Endothelial cell of umbilical vein (primary cell): ENCODE data around the gene PLB1. TPM values are rescaled to one million over a fixed set of nuclear protein-coding genes. Genes with fewer than 3 reads are reported as not detected.

ENCODE experiments used
- BruUV-seq: library from RNA; stranded (reverse); fragments of 400-500 nt; replicated peaks from 2 replicates; lab custom pipeline; 2021; lab: Mats Ljungman, UMichigan
- CTCF ChIA-PET: fragments of 300-600, 350-600 bp; sonication (Branson Sonifier 250); formaldehyde crosslinking; loops from one replicate; lab custom pipeline; 2021; ENCODE audit warnings: antibody characterized with exemption, inconsistent platforms; lab: Charles Lee
- POLR2A ChIA-PET: fragments of 300-600, 350-600 bp; sonication (Branson Sonifier 250); formaldehyde crosslinking; loops from one replicate; lab custom pipeline; 2021; ENCODE audit warnings: antibody characterized with exemption, inconsistent platforms; lab: Charles Lee
- DNase-seq: peaks from one replicate; pipeline ENCODE4 v3.0.0-alpha.2; 2011; ENCODE audit warnings: low read depth, low spot score
- FAIRE-seq: peaks from 2 replicates; lab custom pipeline; 2011; peaks lifted over from hg19 to GRCh38; lab: Jason Lieb, UNC
- H2AFZ ChIP-seq: 2 replicates; pipeline ENCODE4 v1.6.0; 2012; ENCODE audit warnings: low read depth, low read length, control low read depth, inconsistent platforms
- H3K27ac ChIP-seq: 2 replicates; pipeline ENCODE4 v1.5.1; 2011; ENCODE audit warnings: low read depth, mild to moderate bottlenecking, control low read depth, low read length, moderate library complexity; ENCODE audit not compliant: insufficient read depth
- H3K27me3 ChIP-seq, 2 experiments: 2 replicates each; pipeline versions ENCODE4 v1.6.0 to v1.6.1; 2011; ENCODE audit warnings: low read length in 2 of 2, mixed read lengths in 1 of 2; ENCODE audit not compliant: control insufficient read depth in 2 of 2, insufficient read depth in 2 of 2
- H3K36me3 ChIP-seq, 2 experiments: 2 replicates in 1 of 2; 3 replicates in 1 of 2; pipeline ENCODE4 v1.5.1; 2011; ENCODE audit warnings: low read length in 2 of 2, mild to moderate bottlenecking in 1 of 2, moderate library complexity in 1 of 2; ENCODE audit not compliant: control insufficient read depth in 2 of 2, insufficient read depth in 2 of 2; ENCODE audit errors: extremely low read depth in 1 of 2
- H3K4me1 ChIP-seq: 3 replicates; pipeline ENCODE4 v1.5.1; 2011; ENCODE audit warnings: mild to moderate bottlenecking, low read length; ENCODE audit not compliant: control insufficient read depth, insufficient read depth; ENCODE audit errors: extremely low read depth
- H3K4me2 ChIP-seq: 2 replicates; pipeline ENCODE4 v1.6.1; 2011; ENCODE audit warnings: low read length, control low read depth, mixed read lengths; ENCODE audit not compliant: insufficient read depth
- H3K4me3 ChIP-seq, 3 experiments: fragments of 200-600 bp in 1 of 3; sonication (generic), shearing (Covaris generic) in 1 of 3; replicated peaks in 1 of 3; 2 replicates each; pipeline ENCODE4 v1.5.1; 2011 to 2016; ENCODE audit warnings: control low read depth in 3 of 3, low read length in 3 of 3, mild to moderate bottlenecking in 2 of 3, inconsistent platforms in 1 of 3, low read depth in 1 of 3, moderate library complexity in 1 of 3; ENCODE audit not compliant: insufficient read depth in 1 of 3
- H3K79me2 ChIP-seq: 2 replicates; pipeline ENCODE4 v1.6.0; 2012; ENCODE audit warnings: low read length, inconsistent platforms; ENCODE audit not compliant: control insufficient read depth, insufficient read depth
- H3K9ac ChIP-seq: replicated peaks from 2 replicates; pipeline ENCODE3; 2011; ENCODE audit warnings: low read length, control low read depth; ENCODE audit not compliant: insufficient read depth; ENCODE audit errors: extremely low read depth
- H3K9me1 ChIP-seq: replicated peaks from 3 replicates; pipeline ENCODE4 v1.6.0; 2011; ENCODE audit warnings: mild to moderate bottlenecking, low read length; ENCODE audit not compliant: control insufficient read depth, insufficient read depth; ENCODE audit errors: extremely low read depth
- H3K9me3 ChIP-seq: replicated peaks from 2 replicates; pipeline ENCODE4 v1.5.1; 2012; ENCODE audit warnings: low read length, inconsistent platforms; ENCODE audit not compliant: control insufficient read depth, insufficient read depth
- H4K20me1 ChIP-seq: replicated peaks from 2 replicates; pipeline ENCODE3; 2011; ENCODE audit warnings: mild to moderate bottlenecking, low read length; ENCODE audit not compliant: control insufficient read depth, insufficient read depth; ENCODE audit errors: extremely low read depth
- CTCF ChIP-seq, 2 donors: IDR thresholded peaks; 1 replicate in 1 of 2; 2 replicates in 1 of 2; pipeline ENCODE4 v1.5.1; 2011; ENCODE audit warnings: low read length in 2 of 2, mild to moderate bottlenecking in 2 of 2, moderate library complexity in 2 of 2, control low read depth in 1 of 2, inconsistent platforms in 1 of 2, low read depth in 1 of 2; ENCODE audit not compliant: insufficient read depth in 1 of 2; ENCODE audit errors: extremely low read depth in 1 of 2
- EZH2 ChIP-seq: IDR thresholded peaks from 2 replicates; pipeline ENCODE4 v1.6.1; 2012; ENCODE audit warnings: borderline replicate concordance, low read depth, mild to moderate bottlenecking, moderate library complexity, low read length, inconsistent platforms; ENCODE audit not compliant: severe bottlenecking
- FOS ChIP-seq: IDR thresholded peaks from 2 replicates; pipeline ENCODE4 v1.6.1; 2011; ENCODE audit warnings: mild to moderate bottlenecking, low read length, moderate library complexity, borderline replicate concordance; ENCODE audit not compliant: insufficient read depth
- GATA2 ChIP-seq: IDR thresholded peaks from 2 replicates; pipeline ENCODE4 v1.7.0; 2011; ENCODE audit warnings: low read depth, mild to moderate bottlenecking, moderate library complexity, mixed read lengths, low read length; ENCODE audit not compliant: insufficient read length, insufficient read depth
- JUN ChIP-seq: IDR thresholded peaks from 2 replicates; pipeline ENCODE4 v1.6.1; 2011; ENCODE audit warnings: borderline replicate concordance, low read depth; ENCODE audit not compliant: insufficient read length, insufficient read depth
- MAX ChIP-seq: IDR thresholded peaks from 2 replicates; pipeline ENCODE4 v1.6.1; 2011; ENCODE audit not compliant: insufficient read depth, insufficient read length
- MYC ChIP-seq: IDR thresholded peaks from one replicate; pipeline ENCODE4 v1.6.1; 2011; ENCODE audit warnings: mild to moderate bottlenecking, low read depth, low read length
- POLR2A ChIP-seq: IDR thresholded peaks from 2 replicates; pipeline ENCODE4 v1.6.1; 2012; ENCODE audit warnings: low read depth, mild to moderate bottlenecking, control low read depth, low read length
- POLR2AphosphoS5 ChIP-seq: IDR thresholded peaks from 2 replicates; pipeline ENCODE4 v1.6.1; 2012; ENCODE audit warnings: low read depth, mild to moderate bottlenecking, control low read depth, low read length, moderate library complexity; ENCODE audit not compliant: insufficient read depth
- dilution Hi-C: fragments of 300-500 bp; cut with MboI; formaldehyde crosslinking; loops from one replicate; pipeline ENCODE4 v1.15.0; 2019; ENCODE audit warnings: low sequenced_read_pairs; ENCODE audit not compliant: extremely low pct_ligation_motif_present
- intact Hi-C: fragments of 100-400 bp; cut with micrococcal nuclease; formaldehyde crosslinking; loops from one replicate; pipeline ENCODE4 v1.10.0; 2022
- polyA plus RNA-seq, 4 experiments: library from polyadenylated mRNA; depleted of rRNA in 3 of 4; stranded (reverse) in 3 of 4; unstranded in 1 of 4; fragments of >200 nt; gene quantifications; 2 replicates each; pipeline versions ENCODE4 v1.2.1 to v1.2.3, GENCODE V29; 2011 to 2012; ENCODE audit warnings: missing spikeins in 1 of 4
- total RNA-seq: library from RNA; stranded (reverse); gene quantifications from 2 replicates; pipeline ENCODE4 v1.2.3, GENCODE V29; 2021

PLB1 gene
- total and polyA plus RNA-seq, 2 donors (not counting 3 experiments of a cell fraction or from before 2014, with no cell fraction given), result 0.75 to 0.80 TPM

GRCh38 chr2:28687171-28687570 lies 191.3 kb downstream of the PLB1 start:
- dilution Hi-C loops (no loop called here), intact Hi-C loops (no loop called here)
- no peak for TF ChIP-seq CTCF (IDR thresholded peaks at IDR 0.05; ENCODE audit: extremely low read depth in 1 of 2, insufficient read depth in 1 of 2, low read depth in 1 of 2, low read length in 2 of 2)
- no peak for TF ChIP-seq POLR2A
- no peak for TF ChIP-seq MYC
- TF ChIP-seq EZH2, result no peak
- no peak for TF ChIP-seq POLR2AphosphoS5
- TF ChIP-seq FOS, result no peak
- TF ChIP-seq MAX, result no peak
- TF ChIP-seq JUN, result no peak
- no peak for TF ChIP-seq GATA2
- Histone ChIP-seq H3K4me3 (no peak overlapping the region), H2AFZ (no peak overlapping the region), H3K9me1 (no peaks in the 10 kb centered on the region), H3K9me3 (no peaks in the 10 kb centered on the region), H3K79me2 (no peaks in the 10 kb centered on the region), H3K36me3 (no peaks in the 10 kb centered on the region), H3K27ac (no peak overlapping the region), H3K4me1 (peaks cover 8% of the 10 kb centered on the region), H4K20me1 (no peaks in the 10 kb centered on the region), H3K27me3 (no peaks in the 10 kb centered on the region), H3K9ac (no peak overlapping the region), H3K4me2 (no peak overlapping the region)
- CTCF ChIA-PET, result no interaction called here
- BruUV-seq, result no TSS peak
- DNase-seq (no peak), FAIRE-seq (peak; percentile 21)
- POLR2A ChIA-PET, result interaction anchor here (0.6 kb wide), 1 partner anchor 94 kb away, joined by 3 read pairs; no protein-coding TSS in a partner anchor
